Ovary (tissue), 9 donors: ENCODE data around the gene SGK2. TPM values are rescaled to one million over a fixed set of nuclear protein-coding genes. Genes with fewer than 3 reads are reported as not detected.
"Not testable (repeated sequence)": the region's sequence is repeated elsewhere in the genome, so short reads cannot be mapped to it uniquely, and the experiment has no call there.

ENCODE experiments used
- DNase-seq, 5 donors: peaks; one replicate each; pipeline ENCODE4 v3.0.0-alpha.2; 2019 to 2020
- H3K27ac ChIP-seq, 2 donors: fragments of 200-600 bp; one replicate each; pipeline versions ENCODE4 v1.5.1 to v1.8.0; 2019 to 2022
- H3K27me3 ChIP-seq: fragments of 200-600 bp; one replicate; pipeline ENCODE4 v1.8.0; 2022
- H3K36me3 ChIP-seq: fragments of 200-600 bp; sonication (generic); one replicate; pipeline ENCODE4 v1.5.1; 2019
- H3K4me1 ChIP-seq: one replicate; pipeline ENCODE4 v1.8.1; 2013; ENCODE audit warnings: mild to moderate bottlenecking, moderate library complexity; ENCODE audit not compliant: insufficient read depth
- H3K4me3 ChIP-seq: fragments of 200-600 bp; sonication (generic); one replicate; pipeline ENCODE4 v1.5.1; 2017
- H3K9me3 ChIP-seq, 2 donors: fragments of 200-600 bp in 1 of 2; sonication (generic) in 1 of 2; one replicate each; pipeline versions ENCODE4 v1.5.1 to v1.8.1; 2013 to 2019; ENCODE audit warnings: mild to moderate bottlenecking in 1 of 2, moderate library complexity in 1 of 2
- EP300 ChIP-seq: sonication (generic); formaldehyde crosslinking; IDR thresholded peaks from one replicate; pipeline ENCODE4 v1.6.1; 2017; ENCODE audit warnings: antibody characterized with exemption
- POLR2A ChIP-seq: fragments of 450-650 bp; IDR thresholded peaks from one replicate; pipeline ENCODE4 v1.6.1; 2017; ENCODE audit warnings: antibody characterized with exemption, mild to moderate bottlenecking, moderate library complexity
- WGBS, 3 donors: extraction: QIAGEN DNeasy Blood & Tissue Kit in 1 of 3; methylation state at CpG; one replicate each; pipeline versions ENCODE4 v1.1.5 to v1.1.7; 2013 to 2017; 5-methylcytosine and 5-hydroxymethylcytosine counted together
- intact Hi-C, 4 donors: fragments of 100-400 bp; cut with DNase I; formaldehyde crosslinking; loops; one replicate each; pipeline versions ENCODE4 v1.11.0 to v1.15.1; 2022 to 2023
- polyA plus RNA-seq, 2 donors: library from polyadenylated mRNA; stranded (reverse); fragments of 200-250 nt in 1 of 2; fragments of 350-450 nt in 1 of 2; fragmentation: Illumina TruSeq in 1 of 2; extraction: RNeasy Lipid Tissue Mini Kit (QIAGEN cat#74804) in 1 of 2; gene quantifications; one replicate each; pipeline ENCODE4 v1.2.3, GENCODE V29; 2013 to 2014
- total RNA-seq, 7 donors: library from RNA; depleted of rRNA in 2 of 7; stranded (reverse); fragments of >200 nt in 2 of 7; fragmentation: NEBNext Ultra II Directional in 3 of 7; extraction: Animal tissue kit (Norgen Biotek cat#: 25700) in 3 of 7; gene quantifications; one replicate each; pipeline versions ENCODE4 v1.1.0 to v1.2.4, GENCODE V29; 2016 to 2023
- TF ChIP-seq, protein P1 (sequence below), 3 donors: fragments of 450-650 bp in 2 of 3; fragments of 200-600 bp in 1 of 3; IDR thresholded peaks; one replicate each; pipeline versions ENCODE4 v1.5.1 to v1.8.0; 2016 to 2022; ENCODE audit warnings: antibody characterized with exemption in 3 of 3, mild to moderate bottlenecking in 1 of 3
- donor health status: DM: no; HTN: no; CAD: no; lungs with moderate emphysema.
- donor health status: DM: no; HTN: no; CAD: no.
- donor health status: Bipolar disorder and iron deficiency.
- donor health status: DM: yes; HTN: yes; CAD: no.
- donor health status: DM: no; HTN: no; CAD: no.
- donor health status: DM: yes; HTN: yes; CAD: no.

Gene SGK2
- total and polyA plus RNA-seq, 9 donors, result 1.2 to 4.5 (median 2.2) TPM

DNA sequence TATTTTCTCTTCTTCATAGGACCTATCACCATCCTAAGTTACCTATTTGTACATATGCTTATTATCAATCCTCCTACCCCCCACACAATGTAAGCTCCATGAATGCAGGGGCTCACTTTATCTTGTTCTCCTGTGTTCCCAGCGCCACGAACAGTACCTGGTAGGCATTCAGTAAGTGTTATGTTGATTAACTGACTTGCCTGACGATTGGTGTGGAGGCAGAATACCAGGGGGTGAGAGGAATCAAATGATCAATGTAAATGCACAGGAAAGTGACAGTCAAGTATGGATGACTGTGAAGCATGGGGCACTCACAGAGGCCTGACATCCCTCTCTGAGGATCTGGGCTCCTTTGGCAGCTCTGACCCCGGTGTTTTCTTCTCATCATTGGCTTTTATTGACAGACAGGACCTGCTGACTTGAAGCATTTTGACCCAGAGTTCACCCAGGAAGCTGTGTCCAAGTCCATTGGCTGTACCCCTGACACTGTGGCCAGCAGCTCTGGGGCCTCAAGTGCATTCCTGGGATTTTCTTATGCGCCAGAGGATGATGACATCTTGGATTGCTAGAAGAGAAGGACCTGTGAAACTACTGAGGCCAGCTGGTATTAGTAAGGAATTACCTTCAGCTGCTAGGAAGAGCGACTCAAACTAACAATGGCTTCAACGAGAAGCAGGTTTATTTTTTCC lies 25.8 kb downstream of the SGK2 start:
- no peaks in the 10 kb centered on the region for H3K27me3 ChIP-seq
- intact Hi-C loops, result loop anchor here in 2 of 4 donors (10.0 kb wide), 1 partner anchor 130 kb away; the partner anchor contains the start of gene SRSF6 (in 2 of the 2)
- H3K4me1 ChIP-seq, result no peaks in the 10 kb centered on the region
- WGBS, 3 donors, result 76 to 78% (median 77%) methylated on average over 7 of the region's 7 CpGs
- no peak overlapping the region for H3K27ac ChIP-seq
- H3K4me3 ChIP-seq, result no peak overlapping the region
- H3K36me3 ChIP-seq, result no peaks in the 10 kb centered on the region
- no peak for DNase-seq
- TF ChIP-seq EP300, result no peak
- TF ChIP-seq POLR2A, result no peak
- TF ChIP-seq, protein P1, sequence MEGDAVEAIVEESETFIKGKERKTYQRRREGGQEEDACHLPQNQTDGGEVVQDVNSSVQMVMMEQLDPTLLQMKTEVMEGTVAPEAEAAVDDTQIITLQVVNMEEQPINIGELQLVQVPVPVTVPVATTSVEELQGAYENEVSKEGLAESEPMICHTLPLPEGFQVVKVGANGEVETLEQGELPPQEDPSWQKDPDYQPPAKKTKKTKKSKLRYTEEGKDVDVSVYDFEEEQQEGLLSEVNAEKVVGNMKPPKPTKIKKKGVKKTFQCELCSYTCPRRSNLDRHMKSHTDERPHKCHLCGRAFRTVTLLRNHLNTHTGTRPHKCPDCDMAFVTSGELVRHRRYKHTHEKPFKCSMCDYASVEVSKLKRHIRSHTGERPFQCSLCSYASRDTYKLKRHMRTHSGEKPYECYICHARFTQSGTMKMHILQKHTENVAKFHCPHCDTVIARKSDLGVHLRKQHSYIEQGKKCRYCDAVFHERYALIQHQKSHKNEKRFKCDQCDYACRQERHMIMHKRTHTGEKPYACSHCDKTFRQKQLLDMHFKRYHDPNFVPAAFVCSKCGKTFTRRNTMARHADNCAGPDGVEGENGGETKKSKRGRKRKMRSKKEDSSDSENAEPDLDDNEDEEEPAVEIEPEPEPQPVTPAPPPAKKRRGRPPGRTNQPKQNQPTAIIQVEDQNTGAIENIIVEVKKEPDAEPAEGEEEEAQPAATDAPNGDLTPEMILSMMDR (IDR thresholded peaks at IDR 0.05), result no peak
- H3K9me3 ChIP-seq, result no peaks in the 10 kb centered on the region

DNA sequence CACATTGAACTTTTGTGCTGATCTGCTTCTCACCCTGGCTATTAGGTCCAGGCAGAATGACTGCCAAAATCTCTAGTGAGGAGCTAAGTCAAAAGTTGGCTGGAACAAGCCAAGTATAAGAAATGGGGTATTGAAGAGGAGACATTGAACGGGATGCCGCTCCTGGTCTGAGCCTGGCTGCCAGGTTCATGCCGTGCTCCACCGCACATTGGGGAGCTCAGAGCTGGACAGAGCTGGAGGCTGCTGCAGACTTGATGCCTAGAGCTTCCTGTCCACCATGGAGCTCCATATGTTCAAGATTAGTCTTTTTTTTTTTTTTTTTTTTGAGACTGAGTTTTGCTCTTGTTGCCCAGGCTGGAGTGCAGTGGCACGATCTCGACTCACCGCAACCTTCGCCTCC lies 27.8 kb downstream of the SGK2 start:
- no peak for TF ChIP-seq EP300
- TF ChIP-seq POLR2A, result no peak
- TF ChIP-seq, protein P1 (IDR thresholded peaks at IDR 0.05), result no peak

DNA sequence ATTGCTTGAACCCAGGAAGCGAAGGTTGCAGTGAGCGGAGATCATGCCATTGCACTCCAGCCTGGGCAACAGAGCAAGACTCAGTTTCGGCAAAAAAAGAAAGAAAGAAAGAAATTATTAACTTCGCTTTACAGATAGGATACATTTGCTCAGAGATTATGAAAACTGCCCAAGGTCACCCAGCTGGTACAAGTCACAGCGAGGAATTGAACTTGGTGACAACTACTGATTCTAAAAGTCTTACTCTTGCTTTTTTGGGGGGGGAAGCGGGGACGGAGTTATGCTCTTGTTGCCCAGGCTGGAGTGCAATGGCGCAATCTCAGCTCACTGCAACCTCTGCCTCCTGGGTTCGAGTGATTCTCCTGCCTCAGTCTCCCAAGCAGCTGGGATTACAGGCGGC lies 29.7 kb downstream of the SGK2 start:
- 77 to 86% (median 77%) methylated on average over 10 of the region's 10 CpGs for WGBS, 3 donors
- H3K4me3 ChIP-seq, H3K36me3 ChIP-seq, H3K27ac ChIP-seq, H3K9me3 ChIP-seq, H3K4me1 ChIP-seq, H3K27me3 ChIP-seq, DNase-seq: not testable (repeated sequence)
- intact Hi-C loops, result loop anchor here in 2 of 4 donors (10.0 kb wide), 1 partner anchor 134 kb away; the partner anchor contains the start of gene SRSF6 (in 2 of the 2)

More for the DNA sequence above, 27.8 kb downstream of the SGK2 start:
- WGBS, 3 donors, result 84 to 88% (median 87%) methylated on average over 8 of the region's 8 CpGs
- Histone ChIP-seq H3K27ac (no peak overlapping the region), H3K4me3 (no peak overlapping the region), H3K4me1 (no peaks in the 10 kb centered on the region), H3K9me3 (no peaks in the 10 kb centered on the region), H3K36me3 (no peaks in the 10 kb centered on the region), H3K27me3 (no peaks in the 10 kb centered on the region)
- intact Hi-C loops, result loop anchor here in 2 of 4 donors (10.0 kb wide), 1 partner anchor 132 kb away; the partner anchor contains the start of gene SRSF6 (in 2 of the 2)
- DNase-seq, result no peak

GRCh38 chr20:43590036-43590391 lies 31.2 kb downstream of the SGK2 start:
- peak in 3 of 5 donors; percentile 16 to 26 (median 22) for DNase-seq
- H3K9me3 ChIP-seq, result no peaks in the 10 kb centered on the region
- no peaks in the 10 kb centered on the region for H3K36me3 ChIP-seq
- 15 to 21% (median 16%) methylated on average over 9 of the region's 9 CpGs for WGBS, 3 donors
- H3K27ac ChIP-seq, result peak overlapping the region in 1 of 2 donors; percentile 66
- intact Hi-C loops, result loop anchor here in 1 of 4 donors (10.0 kb wide), 2 partner anchors 55 to 1165 kb away; no protein-coding TSS in a partner anchor
- TF ChIP-seq POLR2A (no peak), EP300 (no peak)
- TF ChIP-seq, protein P1 (IDR thresholded peaks at IDR 0.05), result no peak
- H3K4me1 ChIP-seq, result no peaks in the 10 kb centered on the region
- peak overlapping the region; percentile 94 for H3K4me3 ChIP-seq
- no peaks in the 10 kb centered on the region for H3K27me3 ChIP-seq
